Central memory CD4-positive, alpha-beta T cell (primary cell): ENCODE results near the gene GOLIM4.

Experiments used
- DNase-seq: peaks from one replicate; pipeline ENCODE4 v3.0.0; 2022

GOLIM4 gene

GRCh38 chr3:168097381-168097780 is 1.7 kb upstream of the GOLIM4 start:
- no peak for DNase-seq

DNA sequence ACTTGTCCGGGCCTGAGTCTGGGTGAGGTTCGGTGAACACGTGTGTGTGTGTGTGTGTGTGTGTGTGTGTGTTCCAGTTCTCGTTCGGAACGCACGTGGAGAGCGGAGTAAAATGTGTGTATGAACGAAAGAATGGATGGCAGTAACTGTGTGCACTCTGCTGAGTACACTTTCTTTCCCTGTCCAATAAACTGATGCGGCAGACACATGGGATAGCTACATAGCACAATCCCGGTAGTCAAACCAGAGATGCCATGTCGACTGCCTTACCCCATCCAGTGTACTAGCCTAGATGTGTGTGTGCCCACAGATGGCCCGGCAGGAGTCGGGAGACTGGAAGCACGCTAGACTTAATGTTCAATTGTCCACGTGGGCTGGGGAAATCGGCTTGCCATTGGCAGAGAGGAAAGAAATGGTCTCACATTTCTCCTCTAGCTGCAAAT is 507 bp upstream of the GOLIM4 start:
- no peak for DNase-seq

GRCh38 chr3:168094877-168095610 is 680 bp downstream of the GOLIM4 start:
- DNase-seq, result no peak

DNA sequence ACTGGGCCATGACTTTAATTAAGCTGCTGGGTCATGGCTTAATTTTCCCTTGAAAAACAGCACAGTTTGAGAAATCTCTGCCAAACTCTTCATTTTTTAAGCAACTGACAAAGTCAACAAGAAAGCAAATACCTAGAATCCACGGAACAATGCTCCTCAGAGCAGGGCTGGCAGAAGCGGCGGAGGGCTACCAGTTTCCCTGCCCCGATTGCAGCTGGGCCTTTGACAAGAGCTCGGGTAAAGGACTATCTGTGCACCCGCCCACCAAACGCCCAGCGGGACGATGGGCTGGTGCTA is 1.2 kb downstream of the GOLIM4 start:
- no peak for DNase-seq

- DNase-seq, result no peak
These were observed 1.9 kb downstream of the GOLIM4 start for GRCh38 chr3:168093790-168094189.

GRCh38 chr3:168093229-168093628 is 2.5 kb downstream of the GOLIM4 start:
- no peak for DNase-seq

DNA sequence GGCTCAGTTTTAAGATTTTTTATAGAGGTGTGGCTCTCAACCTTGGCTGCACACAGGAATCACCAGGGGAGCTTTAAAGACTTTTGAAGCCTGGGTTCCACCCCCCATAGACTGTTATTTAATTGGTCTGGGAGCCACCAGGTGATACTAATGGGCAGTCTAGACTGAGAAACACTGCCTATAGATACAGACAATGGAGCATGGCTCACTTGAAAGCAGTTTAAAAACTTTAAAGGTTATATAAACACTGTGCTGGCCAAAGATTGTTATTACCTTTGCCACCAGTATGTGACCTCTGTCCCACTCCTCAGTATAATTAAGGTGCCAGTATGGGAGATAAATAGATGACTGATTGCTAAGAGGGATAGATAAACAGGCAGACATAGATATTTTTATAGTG is 3.8 kb downstream of the GOLIM4 start:
- DNase-seq, result no peak

DNA sequence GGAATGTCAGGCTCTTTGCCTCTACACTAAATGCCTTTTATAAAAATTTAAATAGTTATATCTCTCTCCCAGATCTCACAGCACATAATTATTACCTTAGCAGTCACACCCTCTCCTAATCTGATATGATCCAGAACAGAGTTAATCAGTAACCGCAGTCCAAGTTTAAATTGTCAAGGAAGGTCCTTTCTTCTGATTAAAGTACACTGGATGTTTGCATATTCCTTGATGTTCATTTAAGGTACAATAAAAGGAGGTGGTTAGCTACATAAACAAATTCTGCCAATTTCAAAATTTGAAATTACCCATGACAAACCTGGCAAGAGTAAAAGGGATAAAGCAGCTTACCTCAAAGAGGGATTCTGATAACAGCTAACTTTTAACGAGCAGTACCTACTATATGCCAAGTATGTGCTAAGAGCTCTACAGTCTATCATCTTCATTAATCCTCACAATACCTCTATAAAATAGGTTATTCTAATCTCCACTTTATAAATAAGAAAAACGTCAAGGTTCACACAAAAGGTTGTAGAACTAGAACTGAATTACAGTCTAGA is 4.3 kb downstream of the GOLIM4 start:
- no peak for DNase-seq

- no peak for DNase-seq
These were observed 5.2 kb downstream of the GOLIM4 start for GRCh38 chr3:168090306-168091085.

DNA sequence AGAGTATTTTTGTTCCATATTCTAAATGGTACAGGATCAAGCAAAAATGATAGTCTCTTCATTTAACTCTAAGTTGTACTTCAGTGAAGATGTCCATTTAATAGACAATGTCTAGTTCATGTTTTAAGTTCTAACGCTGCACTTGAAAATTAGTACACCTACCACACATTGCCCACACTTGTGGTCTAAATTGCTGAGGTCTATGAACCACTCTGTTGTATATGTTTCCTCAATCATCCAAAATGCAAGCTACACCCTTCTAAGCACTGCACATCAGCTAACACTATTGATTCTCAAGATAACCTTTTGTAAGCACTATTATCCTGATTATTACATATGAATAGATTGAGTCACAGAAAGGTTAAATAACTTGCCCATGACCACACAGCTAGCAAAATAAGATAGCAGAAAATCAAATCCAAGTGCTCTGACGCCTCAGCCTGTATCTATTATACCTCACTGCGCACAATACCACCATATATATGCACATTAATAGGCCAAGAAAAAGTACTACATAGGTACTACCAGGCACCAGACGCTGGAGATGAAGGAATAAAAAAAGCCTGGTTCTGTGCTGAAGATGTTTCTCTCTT is 6.4 kb downstream of the GOLIM4 start:
- no peak for DNase-seq

DNA sequence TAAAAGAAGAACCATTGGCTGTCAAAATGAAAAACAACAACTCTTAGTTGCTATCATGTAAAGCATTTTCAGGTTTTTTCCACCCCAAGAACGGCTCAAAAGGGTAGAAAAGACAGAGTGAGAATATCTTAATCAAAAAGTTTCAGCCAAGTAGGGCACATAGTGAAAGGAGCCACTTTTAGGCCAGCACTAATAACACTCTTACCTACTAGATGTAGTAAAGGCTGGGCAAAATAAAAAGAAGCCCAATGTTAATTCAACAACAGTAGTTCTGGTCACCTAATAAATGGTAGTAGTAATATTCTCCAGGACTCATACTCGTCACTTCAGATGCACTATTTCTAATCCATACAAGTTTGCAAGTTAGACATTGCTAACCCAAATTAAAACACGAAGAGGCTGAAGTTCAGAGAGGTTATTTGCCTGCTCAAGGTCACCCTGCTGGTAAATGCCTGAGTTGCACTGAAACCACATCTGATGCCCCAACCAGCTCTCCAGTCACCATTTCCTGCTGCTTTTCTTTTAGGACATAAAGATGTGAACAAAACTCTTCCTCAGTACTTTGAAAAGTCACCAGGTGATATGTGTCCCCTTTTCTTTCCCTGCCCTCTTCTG is 7.5 kb downstream of the GOLIM4 start:
- DNase-seq, result no peak

- DNase-seq, result no peak
These were observed 8.2 kb downstream of the GOLIM4 start for GRCh38 chr3:168087539-168087938.

GRCh38 chr3:168086541-168087260 is 9.0 kb downstream of the GOLIM4 start:
- DNase-seq, result no peak

GRCh38 chr3:168085491-168086119 is 10.1 kb downstream of the GOLIM4 start:
- no peak for DNase-seq

GRCh38 chr3:168083906-168084305 is 11.8 kb downstream of the GOLIM4 start:
- no peak for DNase-seq

GRCh38 chr3:168081856-168082255 is 13.9 kb downstream of the GOLIM4 start:
- DNase-seq, result no peak

DNA sequence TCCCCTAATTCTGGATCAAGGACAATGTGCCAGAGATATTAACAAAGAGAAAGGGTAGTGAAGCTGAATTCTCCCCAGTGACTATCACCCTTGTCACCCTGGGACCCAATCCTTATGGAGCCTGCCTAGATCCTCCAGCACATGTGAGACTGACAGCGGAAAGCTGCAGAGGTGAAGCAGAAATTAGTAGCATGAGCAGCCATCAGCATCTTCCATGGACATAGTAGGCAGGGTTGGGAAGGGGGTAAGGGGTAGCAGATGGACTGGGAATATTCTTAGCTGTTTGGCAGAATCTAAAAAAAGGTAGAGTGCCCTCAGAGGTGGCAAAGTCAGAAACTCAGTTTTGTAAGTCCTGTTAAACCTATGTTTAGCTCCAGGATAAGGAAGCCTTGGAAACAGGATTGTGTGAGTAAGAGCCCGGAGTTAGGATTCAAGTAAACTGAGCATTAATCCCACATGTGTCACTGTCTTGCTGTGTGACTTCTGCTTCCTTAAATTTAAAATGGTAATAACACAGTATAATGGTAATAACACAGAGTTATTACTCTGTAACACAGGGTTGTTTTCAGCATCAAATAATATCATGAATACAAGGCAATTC is 14.5 kb downstream of the GOLIM4 start:
- DNase-seq, result no peak

GRCh38 chr3:168080499-168081170 is 15.1 kb downstream of the GOLIM4 start:
- no peak for DNase-seq

DNA sequence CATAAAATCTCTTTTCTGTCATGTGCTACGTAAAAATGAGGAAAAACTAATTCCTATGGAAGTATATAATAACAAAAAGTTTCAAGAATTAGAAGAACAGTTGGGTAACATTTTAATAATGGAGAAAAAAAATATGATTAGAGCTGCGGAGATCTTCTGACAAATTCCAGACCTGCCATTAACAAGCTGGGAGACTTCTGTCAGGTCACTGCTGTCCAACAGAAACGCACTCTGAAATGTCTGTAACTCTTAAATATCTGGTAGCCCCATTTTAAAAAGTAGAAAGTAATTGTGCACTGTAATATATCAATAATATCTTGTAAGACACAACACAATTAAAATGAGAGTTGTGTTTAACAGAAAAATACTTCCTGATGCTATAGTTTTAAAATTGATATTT is 15.7 kb downstream of the GOLIM4 start:
- no peak for DNase-seq

GRCh38 chr3:168077091-168077490 is 18.6 kb downstream of the GOLIM4 start:
- DNase-seq, result no peak
